ENCODE results near the gene IGFBP3.

Gene IGFBP3

GRCh38 chr7:45922810-45923209, 1.7 kb upstream of the IGFBP3 start:
- DNase-seq (ENCODE audit: low spot score): no peak

GRCh38 chr7:45921699-45922519, 837 bp upstream of the IGFBP3 start:
- DNase-seq (ENCODE audit: low spot score): peak; percentile 65

- DNase-seq (ENCODE audit: low spot score): no peak
These were observed 268 bp upstream of the IGFBP3 start for GRCh38 chr7:45921381-45921698.

- no peak for DNase-seq (ENCODE audit: low spot score)
These were observed 1.0 kb downstream of the IGFBP3 start for GRCh38 chr7:45919993-45920459.

- DNase-seq (ENCODE audit: low spot score): no peak
These were observed 1.8 kb downstream of the IGFBP3 start for GRCh38 chr7:45919231-45919784.

GRCh38 chr7:45918556-45918955, 2.5 kb downstream of the IGFBP3 start:
- no peak for DNase-seq (ENCODE audit: low spot score)

- DNase-seq (ENCODE audit: low spot score): peak; percentile 87
These were observed 3.4 kb downstream of the IGFBP3 start for GRCh38 chr7:45917658-45918057.

- no peak for DNase-seq (ENCODE audit: low spot score)
These were observed 4.0 kb downstream of the IGFBP3 start for GRCh38 chr7:45917064-45917463.

- no peak for DNase-seq (ENCODE audit: low spot score)
These were observed 5.5 kb downstream of the IGFBP3 start for GRCh38 chr7:45915606-45916005.

GRCh38 chr7:45914911-45915310, 6.2 kb downstream of the IGFBP3 start:
- no peak for DNase-seq (ENCODE audit: low spot score)

GRCh38 chr7:45912972-45913371, 8.1 kb downstream of the IGFBP3 start:
- no peak for DNase-seq (ENCODE audit: low spot score)

GRCh38 chr7:45911311-45911710, 9.8 kb downstream of the IGFBP3 start:
- DNase-seq (ENCODE audit: low spot score): no peak

GRCh38 chr7:45910855-45911254, 10.2 kb downstream of the IGFBP3 start:
- no peak for DNase-seq (ENCODE audit: low spot score)

- no peak for DNase-seq (ENCODE audit: low spot score)
These were observed 11.5 kb downstream of the IGFBP3 start for GRCh38 chr7:45909561-45909960.

- no peak for DNase-seq (ENCODE audit: low spot score)
These were observed 18.3 kb downstream of the IGFBP3 start for GRCh38 chr7:45902820-45903219.

- no peak for DNase-seq (ENCODE audit: low spot score)
These were observed 19.5 kb downstream of the IGFBP3 start for GRCh38 chr7:45901566-45901965.

GRCh38 chr7:45898222-45898621, 22.9 kb downstream of the IGFBP3 start:
- DNase-seq (ENCODE audit: low spot score): no peak

GRCh38 chr7:45897042-45897690, 23.9 kb downstream of the IGFBP3 start:
- no peak for DNase-seq (ENCODE audit: low spot score)

- no peak for DNase-seq (ENCODE audit: low spot score)
These were observed 26.4 kb downstream of the IGFBP3 start for GRCh38 chr7:45894665-45895062.

GRCh38 chr7:45893996-45894664, 26.9 kb downstream of the IGFBP3 start:
- DNase-seq (ENCODE audit: low spot score): no peak

GRCh38 chr7:45893374-45893995, 27.6 kb downstream of the IGFBP3 start:
- DNase-seq (ENCODE audit: low spot score): no peak

GRCh38 chr7:45892407-45893035, 28.6 kb downstream of the IGFBP3 start:
- no peak for DNase-seq (ENCODE audit: low spot score)

Data from hepatic stellate cell (primary cell).